OCI-LY1 (cell line): ENCODE results near the gene NEURL1B.

ENCODE experiments used
- CTCF ChIP-seq: fragments of 200-600 bp; sonication (generic), shearing (Covaris generic); IDR thresholded peaks from 2 replicates; pipeline ENCODE4 v1.5.1; 2017; ENCODE audit warnings: mild to moderate bottlenecking, antibody characterized with exemption, low read length, moderate library complexity, mixed read lengths
- EZH2 ChIP-seq: fragments of 200-600 bp; sonication (generic), shearing (Covaris generic); IDR thresholded peaks from 2 replicates; pipeline ENCODE4 v1.8.0; 2017; ENCODE audit warnings: borderline replicate concordance, mixed run types, mild to moderate bottlenecking, antibody characterized with exemption, low read length, moderate library complexity, mixed read lengths

DNA sequence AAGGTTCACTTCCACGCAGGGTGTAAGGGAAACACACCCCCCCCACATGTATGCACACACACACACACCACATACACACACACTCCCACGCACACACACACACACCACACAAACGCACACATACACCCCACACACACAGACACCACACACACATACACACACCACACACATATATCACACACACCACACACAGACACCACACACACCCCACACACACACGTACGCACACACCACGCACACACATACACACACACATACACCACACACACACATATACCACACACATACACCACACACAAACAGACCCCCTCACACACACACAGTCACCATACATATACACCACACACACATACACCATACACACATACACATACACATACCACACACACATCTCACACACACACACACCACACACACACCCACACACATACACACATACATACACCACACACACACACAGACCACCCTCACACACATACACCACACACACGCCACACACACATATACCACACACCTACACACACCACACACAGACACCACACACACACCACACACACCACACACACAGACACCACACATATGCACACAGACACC, 44.3 kb upstream of the NEURL1B start:
- TF ChIP-seq EZH2: no peak
- TF ChIP-seq CTCF: no peak
